HG02973 (cell line): ENCODE data around the gene STARD13.

Experiments
- ATAC-seq: cut with Tn5 transposase; IDR thresholded peaks from one replicate; pipeline ENCODE4 v1.9.1; 2021; ENCODE audit warnings: moderate library complexity; ENCODE audit not compliant: unreplicated experiment

Gene STARD13

DNA sequence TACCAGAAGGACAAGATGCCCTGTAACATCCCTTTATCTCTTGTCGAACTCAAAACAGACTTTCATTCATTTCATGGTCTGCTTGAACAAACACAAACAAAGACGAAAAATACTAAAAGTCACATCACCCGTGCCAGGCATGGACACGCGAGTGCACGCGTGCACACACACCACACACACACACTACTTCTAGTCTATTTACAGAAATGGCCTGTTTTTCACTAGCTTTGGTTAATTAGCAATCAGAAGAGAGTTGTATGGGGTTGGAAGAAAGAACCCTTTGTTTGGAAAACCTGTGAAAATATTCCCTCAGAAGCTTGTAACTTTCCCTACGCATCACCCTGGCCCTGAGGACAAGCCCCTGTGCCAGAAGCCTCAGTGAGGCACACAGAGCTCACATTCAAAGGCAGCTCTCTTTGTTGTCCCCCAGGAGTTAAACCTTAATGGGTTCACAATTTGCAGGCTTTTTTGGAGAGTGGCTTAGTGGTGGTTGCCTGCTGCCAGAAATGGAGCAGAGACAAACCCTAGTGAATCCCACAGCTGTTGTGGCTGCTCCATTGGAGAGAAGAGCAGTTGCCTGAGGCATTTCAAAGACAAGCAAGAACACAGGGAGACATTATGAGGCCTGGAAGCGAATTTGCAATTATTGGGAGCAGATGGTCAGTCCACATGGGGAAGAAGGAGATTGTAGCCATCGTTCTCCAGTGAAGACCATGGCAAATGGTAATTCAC, 55.9 kb downstream of the STARD13 start:
- ATAC-seq = no peak

DNA sequence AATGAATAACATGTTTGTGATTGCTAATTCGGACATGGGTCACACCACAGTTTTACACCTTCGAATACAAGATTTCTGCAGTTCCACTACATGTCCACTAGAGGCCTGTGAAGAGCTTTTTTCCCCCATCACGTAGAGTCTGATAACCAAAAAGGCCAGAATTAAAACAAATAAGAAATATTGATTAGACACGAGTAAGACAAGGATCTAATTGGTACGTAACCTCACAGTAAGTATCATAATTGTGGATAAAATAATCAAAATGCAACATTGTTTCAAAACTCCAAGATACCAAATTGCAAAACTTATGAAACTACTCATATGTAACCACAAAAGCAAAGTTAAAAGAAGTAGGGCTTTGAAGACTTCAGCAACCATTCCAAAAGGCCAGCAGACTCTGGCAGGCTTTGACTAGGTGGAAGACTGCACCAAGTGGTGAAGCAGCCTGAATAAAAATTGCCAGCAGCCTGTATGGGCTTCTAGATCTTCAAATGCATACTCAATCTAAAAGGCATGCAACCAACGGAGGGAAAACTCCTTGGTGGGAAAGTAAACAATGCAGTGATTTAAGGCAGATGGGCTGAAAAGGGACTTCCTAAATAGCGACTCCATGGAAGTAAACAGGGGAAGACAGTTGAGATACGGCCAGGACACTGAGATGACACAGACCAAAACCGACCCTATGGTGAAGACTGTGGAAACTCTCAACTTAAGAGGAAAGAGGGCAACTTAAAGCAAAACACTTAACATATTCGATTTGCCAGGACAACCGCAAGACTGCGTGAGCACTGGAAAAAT, 56.7 kb downstream of the STARD13 start:
- ATAC-seq = peak; percentile 70

DNA sequence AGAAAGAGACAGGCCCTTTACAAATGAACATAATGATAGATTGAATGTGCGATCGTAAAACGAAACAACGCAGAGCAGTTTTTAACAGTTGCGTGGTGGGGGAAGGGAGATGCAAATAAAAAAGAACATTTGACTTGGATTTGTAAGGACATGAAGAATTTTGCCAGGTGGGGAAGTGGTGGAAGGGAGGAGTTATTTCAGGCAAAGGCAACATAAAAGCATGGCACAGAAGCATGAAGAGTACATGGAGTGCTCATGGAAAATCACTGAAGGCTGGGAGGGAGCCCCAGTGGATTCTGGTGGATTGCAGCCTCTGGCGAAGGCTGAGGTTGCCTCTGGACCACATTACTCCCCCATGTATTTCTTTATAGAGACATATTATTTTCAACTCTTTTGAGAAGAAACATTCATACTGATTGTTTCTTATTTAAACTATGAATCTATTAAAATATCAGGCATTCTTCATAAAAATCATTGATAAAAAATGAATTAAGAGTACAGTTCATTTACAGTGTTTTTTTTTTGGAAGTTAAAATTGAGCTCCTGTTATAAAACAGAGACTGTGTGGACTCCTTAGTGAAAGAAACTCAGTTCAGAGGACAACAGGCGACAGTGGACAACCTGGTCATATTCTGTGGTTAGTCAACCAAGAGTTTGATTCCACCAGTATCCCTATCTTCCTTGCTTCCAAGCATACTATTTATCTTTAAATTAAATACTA, 57.5 kb downstream of the STARD13 start:
- ATAC-seq = no peak

GRCh38 chr13:33224686-33225085, 60.9 kb downstream of the STARD13 start:
- no peak for ATAC-seq

GRCh38 chr13:33224191-33224590, 61.4 kb downstream of the STARD13 start:
- ATAC-seq = no peak

DNA sequence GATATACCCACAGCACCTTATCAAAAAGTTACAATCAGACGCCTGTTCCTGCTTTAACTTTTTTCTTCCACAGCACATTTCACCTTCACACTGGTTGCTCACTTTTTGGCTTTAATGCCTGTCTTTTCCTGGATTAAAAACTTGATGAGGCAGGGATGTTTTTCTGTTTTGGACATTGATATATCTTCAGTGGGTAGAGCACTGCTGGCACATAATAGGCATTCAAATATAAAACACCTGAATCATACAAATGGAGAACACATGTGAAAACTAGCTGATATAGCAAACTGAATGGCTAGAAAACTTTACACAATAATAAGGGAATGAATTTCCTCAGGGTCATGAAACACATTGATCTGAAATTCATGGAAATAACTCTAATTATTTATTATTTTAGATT, 65.6 kb downstream of the STARD13 start:
- ATAC-seq = no peak

- no peak for ATAC-seq
These were observed 67.1 kb downstream of the STARD13 start for GRCh38 chr13:33218426-33218825.

GRCh38 chr13:33218020-33218419, 67.5 kb downstream of the STARD13 start:
- ATAC-seq = no peak

- ATAC-seq = no peak
These were observed 68.3 kb downstream of the STARD13 start for GRCh38 chr13:33217256-33217655.

- no peak for ATAC-seq
These were observed 71.8 kb downstream of the STARD13 start for GRCh38 chr13:33213797-33214196.

GRCh38 chr13:33213024-33213768, 72.4 kb downstream of the STARD13 start:
- ATAC-seq = no peak

GRCh38 chr13:33212396-33212795, 73.2 kb downstream of the STARD13 start:
- no peak for ATAC-seq

- no peak for ATAC-seq
These were observed 75.5 kb downstream of the STARD13 start for GRCh38 chr13:33210090-33210489.

GRCh38 chr13:33208290-33209220, 77.0 kb downstream of the STARD13 start:
- ATAC-seq = no peak

GRCh38 chr13:33207615-33207961, 78.0 kb downstream of the STARD13 start:
- no peak for ATAC-seq

DNA sequence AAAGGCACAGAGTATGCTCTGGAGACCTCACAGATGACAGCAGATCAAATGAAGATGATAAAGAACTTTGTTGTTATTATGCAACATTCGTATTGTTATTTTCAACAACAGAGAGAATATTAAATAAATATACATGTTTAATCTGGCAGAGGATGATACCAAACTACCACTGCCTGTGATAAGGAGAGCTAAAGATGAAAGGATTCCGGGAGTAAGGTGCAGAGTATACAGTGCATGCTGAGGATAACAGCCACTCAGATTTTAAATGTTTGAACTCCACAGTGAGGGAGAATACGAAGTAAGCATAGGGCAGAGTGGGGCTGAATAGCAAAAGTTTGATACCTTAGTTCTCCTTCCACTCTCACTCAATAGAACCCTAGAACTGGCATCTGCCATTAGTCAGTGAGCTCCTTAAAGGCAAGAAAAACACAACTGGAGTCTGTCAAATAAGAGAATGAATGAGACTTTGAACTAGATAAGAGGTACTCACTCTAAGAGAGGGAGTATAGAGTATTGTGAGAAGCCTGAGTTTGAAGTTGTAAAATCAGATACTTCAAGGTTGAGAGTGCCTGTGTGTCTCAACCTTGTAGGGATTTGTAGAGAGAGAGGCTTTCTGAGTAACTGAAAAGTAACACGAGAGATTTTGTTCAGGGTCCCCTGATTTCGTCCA, 78.5 kb downstream of the STARD13 start:
- no peak for ATAC-seq

DNA sequence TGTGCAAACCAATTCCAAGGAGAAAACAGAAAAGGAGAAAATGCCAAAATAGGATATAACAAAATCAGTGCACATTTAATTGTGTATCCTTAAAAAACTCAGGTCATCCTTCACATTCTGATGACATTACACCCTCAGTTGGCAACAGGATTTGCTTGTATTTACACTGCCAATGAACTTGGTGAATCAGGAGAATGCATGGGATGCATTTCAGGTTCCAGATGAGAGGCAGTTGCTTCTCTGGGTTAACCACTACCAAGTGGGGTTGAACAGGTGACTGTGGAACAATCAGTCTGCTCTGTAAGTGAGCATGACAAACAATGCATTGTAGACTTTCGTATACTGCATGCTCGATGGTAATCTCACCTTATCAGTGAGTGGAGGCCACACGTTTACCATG, 79.1 kb downstream of the STARD13 start:
- no peak for ATAC-seq

GRCh38 chr13:33205804-33206221, 79.7 kb downstream of the STARD13 start:
- peak; percentile 47 for ATAC-seq

- no peak for ATAC-seq
These were observed 80.3 kb downstream of the STARD13 start for GRCh38 chr13:33205224-33205623.
